DMS53 (cell line): ENCODE measurements around the gene PCNX1.
A peak's percentile ranks its signal among the peaks of the same experiment; 100 is the strongest.

Experiments
- DNase-seq: peaks from one replicate; lab custom pipeline; 2025; lab: John Stamatoyannopoulos, UW

Gene PCNX1

GRCh38 chr14:71086567-71086966, 179.3 kb downstream of the PCNX1 start:
- no peak for DNase-seq

DNA sequence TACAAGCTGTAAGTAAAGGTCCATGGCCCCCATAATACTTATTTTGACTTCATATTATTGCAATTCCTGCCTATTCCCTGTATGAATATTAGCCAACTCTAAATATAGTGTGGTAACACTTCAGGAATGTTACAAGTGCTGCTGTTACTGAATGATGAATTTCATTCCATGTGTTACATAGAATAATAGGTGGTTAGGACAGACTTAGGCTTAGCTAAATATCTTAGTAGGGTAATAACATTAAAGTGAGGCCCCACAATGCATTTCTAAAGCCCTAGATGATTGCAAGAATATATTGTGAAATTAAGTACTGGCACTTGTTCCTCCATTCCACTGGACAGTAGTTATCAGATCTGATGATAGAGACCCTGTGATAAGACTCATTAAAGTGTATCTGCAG, 182.7 kb downstream of the PCNX1 start:
- no peak for DNase-seq

- no peak for DNase-seq
Observed at GRCh38 chr14:71094722-71095121, 187.5 kb downstream of the PCNX1 start.

- no peak for DNase-seq
Observed at GRCh38 chr14:71096947-71097346, 189.7 kb downstream of the PCNX1 start.

GRCh38 chr14:71103662-71104484, 196.6 kb downstream of the PCNX1 start:
- DNase-seq, result peak; percentile 64

- DNase-seq, result no peak
Observed at GRCh38 chr14:71105177-71105576, 197.9 kb downstream of the PCNX1 start.

GRCh38 chr14:71107921-71108320, 200.7 kb downstream of the PCNX1 start:
- DNase-seq, result no peak

- DNase-seq, result no peak
Observed at GRCh38 chr14:71108398-71109119, 201.3 kb downstream of the PCNX1 start.

DNA sequence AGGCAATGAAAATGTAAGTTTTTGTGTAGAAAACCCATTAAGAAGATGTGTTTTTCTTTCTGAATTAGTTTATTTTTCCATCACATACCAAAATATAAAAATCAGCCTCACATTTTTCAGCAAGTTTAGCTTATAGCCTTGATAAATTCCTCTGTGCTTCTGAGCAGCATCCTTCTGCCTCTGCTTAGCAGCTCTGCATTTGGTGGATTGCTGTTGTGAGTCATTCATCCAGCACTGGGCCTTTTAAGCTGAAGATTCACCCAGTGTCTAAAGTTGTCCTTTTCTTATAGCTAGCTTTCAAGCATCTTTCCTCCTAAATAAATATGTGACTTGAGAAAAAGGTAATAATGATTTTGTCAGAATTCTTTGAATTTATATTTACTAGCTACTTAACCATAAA, 206.1 kb downstream of the PCNX1 start:
- no peak for DNase-seq

DNA sequence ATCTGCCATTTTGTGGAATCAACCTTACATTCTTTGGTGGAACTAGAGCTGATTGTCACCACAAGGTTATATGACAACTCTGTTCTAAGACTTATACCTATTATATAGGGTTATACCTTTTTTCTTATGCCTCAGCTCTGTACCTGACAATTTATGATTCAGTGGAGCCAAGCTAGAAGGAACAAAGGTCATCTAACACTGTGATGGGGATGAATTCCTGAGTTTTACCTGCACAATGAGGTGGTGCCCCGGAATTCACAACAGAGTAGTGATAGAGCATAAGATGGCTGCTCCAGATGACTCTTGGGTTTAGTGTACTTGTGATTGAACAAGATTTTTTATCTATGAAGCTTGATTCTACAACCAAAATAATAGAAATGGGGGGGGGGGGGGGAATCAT, 207.3 kb downstream of the PCNX1 start:
- DNase-seq, result no peak

- no peak for DNase-seq
Observed at GRCh38 chr14:71115306-71115705, 208.0 kb downstream of the PCNX1 start.

- no peak for DNase-seq
Observed at GRCh38 chr14:71115821-71116567, 208.7 kb downstream of the PCNX1 start.

DNA sequence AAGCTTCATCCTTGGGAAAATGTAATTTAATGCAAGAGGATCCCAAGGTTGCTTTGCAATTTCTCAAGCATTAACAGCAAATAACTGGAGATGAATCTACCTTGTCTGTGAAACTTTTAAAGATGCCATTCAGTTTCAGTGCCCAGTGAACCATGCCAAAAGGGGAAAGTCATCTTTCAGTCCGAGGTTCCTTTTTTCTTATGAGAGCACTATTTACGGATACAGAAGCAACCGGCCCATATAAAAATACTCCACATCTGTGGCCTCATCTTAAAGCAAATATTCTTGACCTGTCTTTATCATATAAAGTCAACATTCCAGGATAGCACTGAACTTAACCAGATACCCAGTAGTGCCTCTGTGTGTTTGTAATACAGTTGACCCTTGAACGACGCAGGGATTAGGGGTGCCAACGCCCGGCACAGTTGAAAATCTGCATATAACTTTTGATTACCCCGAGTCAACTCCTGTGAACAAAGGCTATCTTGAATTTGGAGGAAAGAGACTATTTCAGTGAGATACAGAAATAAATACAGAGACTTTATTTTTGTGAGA, 209.4 kb downstream of the PCNX1 start:
- no peak for DNase-seq

DNA sequence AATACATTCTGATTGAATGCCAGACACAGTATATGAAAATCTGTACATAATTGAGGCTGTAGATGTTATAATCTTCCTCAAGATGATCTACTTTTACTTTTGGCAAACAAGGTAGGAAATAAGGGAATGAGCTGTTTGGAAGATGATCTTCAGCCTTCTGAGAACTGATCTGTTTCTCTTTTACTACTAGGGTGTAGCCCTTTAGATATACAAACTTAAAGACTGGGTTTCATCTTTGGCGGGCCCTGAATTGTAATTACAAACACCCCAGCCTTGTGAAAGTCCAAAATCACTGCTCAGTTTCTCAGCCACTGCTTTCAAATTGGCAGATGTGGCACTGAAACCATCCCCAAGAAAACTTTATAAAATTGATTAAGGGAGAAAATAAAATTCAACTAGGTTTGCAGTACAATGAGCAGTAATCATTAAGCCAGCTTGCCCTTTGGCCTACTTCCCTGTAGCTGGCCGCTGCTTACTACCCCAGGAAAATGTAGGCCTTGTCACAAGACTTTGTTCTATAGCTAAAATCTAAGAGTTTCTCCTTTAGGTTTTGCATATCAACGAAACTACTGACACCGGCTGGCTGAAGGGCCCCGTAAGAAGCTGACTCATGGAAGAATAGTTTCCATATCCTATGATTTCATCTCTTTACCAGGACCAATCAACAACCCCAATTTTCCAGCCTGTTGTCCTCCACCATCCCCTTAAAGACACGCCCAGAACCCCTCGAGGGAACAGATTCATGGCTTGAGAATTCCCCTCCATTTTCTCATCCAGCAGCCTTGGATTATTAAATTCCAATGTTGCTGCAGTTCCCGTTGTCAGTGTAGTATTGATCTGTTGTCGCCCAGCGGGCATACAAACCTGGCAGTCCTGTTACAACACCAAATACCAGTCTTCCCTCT, 210.8 kb downstream of the PCNX1 start:
- DNase-seq, result no peak

DNA sequence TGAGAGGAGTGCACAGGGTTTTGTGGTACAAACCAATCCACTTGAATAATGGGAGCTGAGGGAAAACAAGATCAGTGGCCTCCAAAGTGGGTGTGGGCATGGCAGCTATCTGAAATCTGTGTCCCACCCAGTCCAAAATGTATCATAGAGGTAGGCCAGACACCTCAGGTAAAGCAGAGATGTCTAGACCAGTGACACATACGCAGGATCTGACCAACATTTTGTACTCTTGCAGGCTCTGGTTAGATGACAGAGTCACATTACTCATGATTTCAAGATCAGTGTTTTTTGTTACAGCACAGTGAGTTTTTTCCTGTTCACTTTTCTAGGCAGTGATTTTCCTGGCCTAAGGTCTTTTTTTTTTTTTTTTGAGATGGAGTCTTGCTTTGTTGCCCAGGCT, 211.8 kb downstream of the PCNX1 start:
- no peak for DNase-seq

GRCh38 chr14:71119832-71120231, 212.6 kb downstream of the PCNX1 start:
- DNase-seq, result no peak

DNA sequence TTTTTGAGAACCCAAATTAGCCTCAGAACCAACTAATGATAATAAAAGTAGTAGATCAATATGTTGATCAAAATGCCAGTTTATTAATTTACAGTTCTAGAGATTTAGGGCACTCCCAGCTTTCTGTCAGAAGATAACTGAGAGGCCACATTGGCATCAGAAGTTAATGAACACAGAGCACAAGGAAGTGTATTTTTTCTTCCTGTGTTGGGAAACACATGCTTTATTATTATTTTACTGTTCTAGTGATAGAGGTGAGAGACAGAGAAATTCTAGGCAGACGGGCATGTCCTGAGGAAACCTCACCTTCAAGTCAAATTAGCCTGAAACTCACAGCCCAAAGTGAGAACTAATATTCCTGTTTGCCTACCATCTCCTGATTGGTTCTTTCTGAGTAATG, 213.7 kb downstream of the PCNX1 start:
- DNase-seq, result no peak

DNA sequence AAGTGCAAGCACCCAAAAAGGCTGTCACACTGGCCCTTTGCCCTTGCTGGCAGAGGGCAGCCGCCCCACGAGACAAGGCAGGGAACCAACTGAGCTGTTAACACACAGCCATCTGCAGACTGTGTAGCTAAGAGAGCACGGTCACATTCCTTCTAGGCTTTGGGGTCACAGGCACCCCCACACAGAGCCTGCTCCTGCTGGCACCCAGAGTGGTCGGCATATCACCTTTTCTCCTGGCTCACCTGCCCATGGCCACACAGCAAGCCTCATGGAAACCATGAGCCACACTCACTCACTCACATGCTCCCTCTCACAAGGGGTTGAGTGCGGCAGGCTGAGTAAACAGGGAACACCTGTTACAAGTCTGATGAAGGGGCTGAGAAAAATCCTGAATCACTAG, 214.5 kb downstream of the PCNX1 start:
- peak; percentile 62 for DNase-seq

DNA sequence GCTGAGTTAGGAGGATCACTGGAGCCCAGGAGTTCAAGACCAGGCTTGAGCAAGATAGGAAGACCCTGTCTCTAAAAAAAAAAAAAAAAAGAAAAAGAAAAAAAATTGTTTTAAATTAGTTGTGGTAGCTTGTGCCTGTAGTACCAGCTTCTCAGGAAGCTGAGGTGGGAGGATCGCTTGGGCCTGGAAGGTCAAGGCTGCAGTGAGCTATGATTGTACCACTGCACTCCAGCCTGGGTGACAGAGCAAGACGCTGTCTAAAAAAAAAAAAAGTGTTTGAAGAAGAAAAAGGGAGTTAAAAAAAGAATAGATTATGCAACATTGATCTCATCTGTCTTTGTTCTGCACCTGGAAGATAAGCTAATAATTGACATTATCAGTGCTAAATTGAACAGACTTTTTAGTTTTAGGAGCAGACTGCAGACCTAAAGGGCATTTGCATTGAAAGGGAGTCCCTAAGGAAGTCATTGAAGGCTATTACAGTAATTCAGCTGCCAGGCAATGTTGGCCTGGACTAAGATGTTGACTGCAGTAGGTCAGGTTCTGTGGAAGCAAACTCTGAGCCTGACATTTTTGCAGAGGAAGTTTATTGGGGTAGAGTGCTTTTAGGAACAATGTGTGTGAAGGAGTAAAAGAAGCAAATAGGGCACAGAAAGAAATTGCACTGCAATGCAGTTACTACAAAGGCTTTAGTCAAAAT, 215.8 kb downstream of the PCNX1 start:
- DNase-seq, result no peak

DNA sequence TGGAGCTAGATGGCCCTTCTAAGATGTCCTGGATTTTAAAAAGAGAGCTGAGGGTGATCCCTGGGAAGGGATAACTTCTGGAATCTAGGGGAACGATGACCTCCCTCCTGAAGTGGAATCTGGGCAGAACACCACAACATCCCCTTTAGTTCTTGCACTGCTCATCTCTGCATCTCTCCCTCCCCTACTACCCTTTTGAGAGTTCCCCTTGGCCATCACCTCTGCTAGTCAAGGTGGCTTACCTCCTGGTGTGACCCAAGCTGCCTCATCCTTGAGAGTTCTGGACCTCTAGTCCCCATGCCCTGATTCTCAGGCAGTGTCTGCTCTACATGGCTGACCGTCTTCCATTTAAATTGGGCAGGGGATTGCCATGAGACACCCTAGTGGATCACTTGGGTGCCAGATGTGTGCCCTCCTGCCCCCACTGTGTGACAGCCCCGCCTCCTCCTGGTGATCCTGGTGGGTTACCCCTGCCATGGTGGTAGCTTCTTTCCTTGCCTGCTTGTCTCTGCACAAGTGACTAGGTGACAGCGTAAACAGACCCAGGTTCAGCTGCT, 216.4 kb downstream of the PCNX1 start:
- DNase-seq, result no peak
